ENCODE measurements around the gene ATP8A1. TPM values are rescaled to one million over a fixed set of nuclear protein-coding genes. Genes with fewer than 3 reads are reported as not detected.

ATP8A1 gene
- total and polyA plus RNA-seq, 2 of the 4 experiments (the other 2 are of a cell fraction), result 0.12 to 0.36 TPM

DNA sequence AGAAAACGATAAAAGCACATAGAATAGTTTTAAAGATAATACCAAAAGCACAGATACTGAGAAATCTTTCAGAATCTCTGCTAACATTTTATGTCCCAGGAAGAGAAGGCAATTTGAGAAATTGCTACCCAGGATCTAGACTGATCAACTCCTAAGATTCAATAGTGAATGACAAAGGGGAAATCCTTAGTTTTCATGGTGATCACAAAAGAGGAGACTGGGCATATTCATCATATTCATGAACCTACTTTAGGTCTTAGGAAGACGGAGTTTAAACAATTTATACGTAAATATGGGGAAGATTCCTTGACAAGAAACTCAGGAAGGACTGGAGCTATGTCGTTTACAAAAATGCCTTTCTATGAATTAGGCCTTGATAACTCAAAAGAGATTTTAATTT, 172.3 kb downstream of the ATP8A1 start:
- Histone ChIP-seq H3K4me3 (ENCODE audit: insufficient read depth, low read depth, low read length) (no peak overlapping the region), H2BK5ac (ENCODE audit: low read depth, low read length, poor library complexity, severe bottlenecking) (no peak overlapping the region), H3K18ac (ENCODE audit: low read depth, low read length) (no peak overlapping the region), H4K20me1 (ENCODE audit: insufficient read depth, low read length) (no peaks in the 10 kb centered on the region), H3K14ac (replicated peaks; ENCODE audit: low read depth, low read length) (no peak overlapping the region), H3K23ac (ENCODE audit: low read depth, low read length) (no peak overlapping the region), H2BK15ac (ENCODE audit: low read depth, low read length) (no peak overlapping the region), H3K9me3 (ENCODE audit: control insufficient read depth, insufficient read depth, low read length) (no peaks in the 10 kb centered on the region), H3K4me2 (ENCODE audit: low read depth, low read length) (no peak overlapping the region), H2AK9ac (replicated peaks; ENCODE audit: low read depth, low read length, poor library complexity) (no peak overlapping the region), H2BK120ac (ENCODE audit: low read depth, low read length) (no peak overlapping the region), H2BK20ac (ENCODE audit: low read depth, low read length) (no peak overlapping the region), H4K91ac (ENCODE audit: insufficient read depth, low read depth, low read length) (no peak overlapping the region), H3K36me3 (ENCODE audit: control insufficient read depth, insufficient read depth, low read length) (no peaks in the 10 kb centered on the region), H3K9ac (ENCODE audit: low read depth, low read length) (no peak overlapping the region), H3K4ac (ENCODE audit: low read depth, low read length) (no peak overlapping the region), H3K4me1 (ENCODE audit: control insufficient read depth, insufficient read depth, low read length) (peaks cover 2% of the 10 kb centered on the region; the same call in 1 of the 2 replicates), H2AFZ (replicated peaks; ENCODE audit: low read length, poor library complexity) (no peak overlapping the region), H3K27ac (ENCODE audit: insufficient read depth, low read length) (no peak overlapping the region), H3K9me1 (ENCODE audit: insufficient read depth, low read length) (no peaks in the 10 kb centered on the region), H3K79me1 (ENCODE audit: low read depth in 1 of 2, low read length in 2 of 2) (no peaks in the 10 kb centered on the region), H2AK5ac (ENCODE audit: low read depth, low read length) (no peak overlapping the region), H4K8ac (ENCODE audit: low read depth in 2 of 2, low read length in 2 of 2) (no peak overlapping the region), H3K27me3 (ENCODE audit: control insufficient read depth, insufficient read depth, low read length) (peaks cover 2% of the 10 kb centered on the region; the same call in 1 of the 2 replicates), H3K56ac (ENCODE audit: extremely low read depth, insufficient read depth, low read length) (no peak overlapping the region), H4K5ac (ENCODE audit: low read depth, low read length) (no peak overlapping the region)
- in situ Hi-C loops (cut with MboI; ENCODE audit: low sequenced_read_pairs), result no loop called here
- dilution Hi-C loops (cut with HindIII; ENCODE audit: low sequenced_read_pairs, unreplicated experiment), result no loop called here
- no CpG with 5 or more reads among the region's 4 CpGs for WGBS, 2 experiments (ENCODE audit: extremely low coverage in 2 of 2, insufficient read length in 1 of 2)
- DNase-seq (no peak), ATAC-seq (ENCODE audit: low read depth) (no peak)
- TF ChIP-seq, protein P1, sequence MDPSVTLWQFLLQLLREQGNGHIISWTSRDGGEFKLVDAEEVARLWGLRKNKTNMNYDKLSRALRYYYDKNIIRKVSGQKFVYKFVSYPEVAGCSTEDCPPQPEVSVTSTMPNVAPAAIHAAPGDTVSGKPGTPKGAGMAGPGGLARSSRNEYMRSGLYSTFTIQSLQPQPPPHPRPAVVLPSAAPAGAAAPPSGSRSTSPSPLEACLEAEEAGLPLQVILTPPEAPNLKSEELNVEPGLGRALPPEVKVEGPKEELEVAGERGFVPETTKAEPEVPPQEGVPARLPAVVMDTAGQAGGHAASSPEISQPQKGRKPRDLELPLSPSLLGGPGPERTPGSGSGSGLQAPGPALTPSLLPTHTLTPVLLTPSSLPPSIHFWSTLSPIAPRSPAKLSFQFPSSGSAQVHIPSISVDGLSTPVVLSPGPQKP (IDR thresholded peaks at IDR 0.05; ENCODE audit: borderline replicate concordance, low read depth, low read length), result no peak
- intact Hi-C loops (cut with micrococcal nuclease), result loop anchor here (10.0 kb wide), 1 partner anchor 70 kb away; no protein-coding TSS in a partner anchor
- ChIA-PET POLR2A (ENCODE audit: unreplicated experiment) (no interaction called here), CTCF (no interaction called here)
- BruUV-seq (replicated peaks), result no TSS peak

Measured in IMR-90 (cell line).